Nephron (organoid): ENCODE results near the gene CFP.

Experiments used
- H3K27ac Mint-ChIP-seq, 3 experiments: 2 replicates each; pipeline ENCODE4 v1.8.0; 2020; ENCODE audit warnings: mixed read lengths in 3 of 3, mild to moderate bottlenecking in 2 of 3, moderate library complexity in 1 of 3
- H3K27me3 Mint-ChIP-seq: 2 replicates; pipeline ENCODE4 v1.8.0; 2021; ENCODE audit warnings: low read depth, mild to moderate bottlenecking, moderate library complexity, mixed read lengths
- H3K36me3 Mint-ChIP-seq: 2 replicates; pipeline ENCODE4 v1.8.0; 2020; ENCODE audit warnings: low read depth, mixed read lengths
- H3K4me1 Mint-ChIP-seq: 2 replicates; pipeline ENCODE4 v1.8.0; 2020; ENCODE audit warnings: mixed read lengths
- H3K4me3 Mint-ChIP-seq, 3 experiments: 2 replicates each; pipeline ENCODE4 v1.8.0; 2020; ENCODE audit warnings: mild to moderate bottlenecking in 3 of 3, mixed read lengths in 3 of 3, moderate library complexity in 2 of 3
- H3K9me3 Mint-ChIP-seq: 2 replicates; pipeline ENCODE4 v1.8.0; 2020; ENCODE audit warnings: mixed read lengths
- CTCF ChIP-seq, 3 experiments: fragments of 200-600 bp; sonication (generic); IDR thresholded peaks; one replicate each; pipeline ENCODE4 v1.5.0; 2021; ENCODE audit warnings: antibody characterized with exemption in 3 of 3; ENCODE audit not compliant: unreplicated experiment in 3 of 3

Gene CFP

GRCh38 chrX:47596256-47596655 is 33.5 kb downstream of the CFP start:
- Mint-ChIP-seq H3K4me1 (no peaks in the 10 kb centered on the region), H3K27me3 (no peaks in the 10 kb centered on the region), H3K9me3 (peaks cover 32% of the 10 kb centered on the region), H3K36me3 (peaks cover 3% of the 10 kb centered on the region), H3K27ac (peak overlapping the region in 2 of 3 experiments; percentile 43 to 70), H3K4me3 (no peak overlapping the region)
- no peak for TF ChIP-seq CTCF (IDR thresholded peaks at IDR 0.05; ENCODE audit: unreplicated experiment in 3 of 3)

GRCh38 chrX:47595716-47596251 is 33.9 kb downstream of the CFP start:
- H3K9me3 Mint-ChIP-seq = peaks cover 29% of the 10 kb centered on the region
- no peaks in the 10 kb centered on the region for H3K27me3 Mint-ChIP-seq
- no peak overlapping the region for H3K4me3 Mint-ChIP-seq
- TF ChIP-seq CTCF (IDR thresholded peaks at IDR 0.05; ENCODE audit: unreplicated experiment in 3 of 3) = no peak
- peak overlapping the region in 2 of 3 experiments; percentile 43 to 70 for H3K27ac Mint-ChIP-seq
- peaks cover 3% of the 10 kb centered on the region for H3K36me3 Mint-ChIP-seq
- no peaks in the 10 kb centered on the region for H3K4me1 Mint-ChIP-seq

GRCh38 chrX:47593522-47593921 is 36.2 kb downstream of the CFP start:
- TF ChIP-seq CTCF (IDR thresholded peaks at IDR 0.05; ENCODE audit: unreplicated experiment in 3 of 3) = no peak
- no peak overlapping the region for H3K27ac Mint-ChIP-seq
- no peaks in the 10 kb centered on the region for H3K4me1 Mint-ChIP-seq
- H3K4me3 Mint-ChIP-seq = no peak overlapping the region
- peaks cover 3% of the 10 kb centered on the region for H3K36me3 Mint-ChIP-seq
- peaks cover 25% of the 10 kb centered on the region for H3K9me3 Mint-ChIP-seq
- H3K27me3 Mint-ChIP-seq = no peaks in the 10 kb centered on the region

- Mint-ChIP-seq H3K4me3 (no peak overlapping the region), H3K9me3 (peaks cover 10% of the 10 kb centered on the region), H3K4me1 (peaks cover under 1% of the 10 kb centered on the region), H3K27ac (no peak overlapping the region), H3K36me3 (no peaks in the 10 kb centered on the region), H3K27me3 (no peaks in the 10 kb centered on the region)
- no peak for TF ChIP-seq CTCF (IDR thresholded peaks at IDR 0.05; ENCODE audit: unreplicated experiment in 3 of 3)
These were observed 38.7 kb downstream of the CFP start for GRCh38 chrX:47590984-47591383.

- Mint-ChIP-seq H3K9me3 (peaks cover 13% of the 10 kb centered on the region), H3K4me1 (peaks cover 17% of the 10 kb centered on the region), H3K4me3 (no peak overlapping the region), H3K36me3 (no peaks in the 10 kb centered on the region), H3K27me3 (no peaks in the 10 kb centered on the region), H3K27ac (no peak overlapping the region)
- TF ChIP-seq CTCF (IDR thresholded peaks at IDR 0.05; ENCODE audit: unreplicated experiment in 3 of 3) = no peak
These were observed 41.6 kb downstream of the CFP start for GRCh38 chrX:47587906-47588735.
